ENCODE measurements around the gene SREBF1.
"Not testable (repeated sequence)": the region's sequence is repeated elsewhere in the genome, so short reads cannot be mapped to it uniquely, and the experiment has no call there.

Gene SREBF1

DNA sequence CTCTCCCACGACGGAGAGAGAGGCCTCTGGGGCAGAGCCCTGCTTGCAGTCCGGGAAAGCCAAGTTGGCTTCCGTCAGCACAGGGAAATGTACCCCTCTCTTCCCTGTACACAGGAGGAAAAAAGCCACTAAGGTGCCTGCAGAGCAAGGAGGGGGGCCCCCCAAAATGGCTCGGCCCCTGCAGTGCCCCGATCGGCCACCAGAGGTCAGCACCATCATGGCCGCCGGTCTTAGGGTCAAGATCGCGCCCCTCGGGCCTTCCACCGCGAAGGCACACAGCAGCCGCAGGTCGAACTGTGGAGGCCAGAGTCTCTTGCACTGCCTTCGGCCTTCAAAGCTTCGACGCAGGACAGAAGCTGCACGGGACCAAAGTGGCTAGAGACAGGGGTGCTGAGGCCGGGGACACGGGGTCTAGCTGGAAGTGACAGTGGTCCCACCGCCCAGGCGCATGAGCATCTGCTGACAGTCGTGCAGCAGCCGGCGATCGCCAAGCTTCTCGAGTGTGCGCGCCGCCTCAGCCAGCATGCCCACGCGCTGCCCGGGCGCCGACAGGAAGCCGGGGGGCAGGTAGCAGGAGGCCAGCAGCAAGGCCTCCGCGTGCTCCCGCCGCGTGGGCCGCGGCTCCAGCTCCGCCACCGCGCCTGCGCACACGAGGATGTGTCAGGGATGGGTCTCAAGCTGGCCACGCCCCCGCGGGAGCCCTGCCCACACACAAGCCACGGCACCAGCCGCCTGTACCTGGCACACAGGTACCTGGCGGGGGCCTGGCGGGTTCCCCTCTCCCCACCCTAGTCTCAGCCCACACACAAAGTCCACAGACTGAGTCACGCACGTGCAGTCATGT, 24.4 kb downstream of the SREBF1 start:
- DNase-seq (ENCODE audit: low read depth in 3 of 3), result peak in 1 of 3 donors; percentile 50

- no peak for DNase-seq (ENCODE audit: low read depth in 3 of 3)
These were observed 25.2 kb downstream of the SREBF1 start for GRCh38 chr17:17811381-17812210.

DNA sequence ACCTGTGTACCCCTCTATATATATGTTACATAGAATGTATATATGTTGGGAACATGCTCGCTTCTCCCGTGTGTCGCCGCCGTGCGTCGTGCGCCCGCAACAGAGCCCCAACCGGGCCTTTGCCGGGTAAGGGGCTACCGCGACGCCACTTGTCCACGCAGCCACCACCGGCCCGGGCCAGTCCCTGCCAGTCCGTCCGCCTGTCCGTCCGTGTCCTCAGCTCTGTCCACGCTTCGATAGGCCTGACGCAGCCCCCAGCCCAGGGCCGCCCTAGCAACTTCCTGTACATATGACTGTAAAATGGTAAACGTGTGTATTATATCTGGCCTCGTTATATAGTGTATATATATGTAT, 25.9 kb downstream of the SREBF1 start:
- no peak for DNase-seq (ENCODE audit: low read depth in 3 of 3)

DNA sequence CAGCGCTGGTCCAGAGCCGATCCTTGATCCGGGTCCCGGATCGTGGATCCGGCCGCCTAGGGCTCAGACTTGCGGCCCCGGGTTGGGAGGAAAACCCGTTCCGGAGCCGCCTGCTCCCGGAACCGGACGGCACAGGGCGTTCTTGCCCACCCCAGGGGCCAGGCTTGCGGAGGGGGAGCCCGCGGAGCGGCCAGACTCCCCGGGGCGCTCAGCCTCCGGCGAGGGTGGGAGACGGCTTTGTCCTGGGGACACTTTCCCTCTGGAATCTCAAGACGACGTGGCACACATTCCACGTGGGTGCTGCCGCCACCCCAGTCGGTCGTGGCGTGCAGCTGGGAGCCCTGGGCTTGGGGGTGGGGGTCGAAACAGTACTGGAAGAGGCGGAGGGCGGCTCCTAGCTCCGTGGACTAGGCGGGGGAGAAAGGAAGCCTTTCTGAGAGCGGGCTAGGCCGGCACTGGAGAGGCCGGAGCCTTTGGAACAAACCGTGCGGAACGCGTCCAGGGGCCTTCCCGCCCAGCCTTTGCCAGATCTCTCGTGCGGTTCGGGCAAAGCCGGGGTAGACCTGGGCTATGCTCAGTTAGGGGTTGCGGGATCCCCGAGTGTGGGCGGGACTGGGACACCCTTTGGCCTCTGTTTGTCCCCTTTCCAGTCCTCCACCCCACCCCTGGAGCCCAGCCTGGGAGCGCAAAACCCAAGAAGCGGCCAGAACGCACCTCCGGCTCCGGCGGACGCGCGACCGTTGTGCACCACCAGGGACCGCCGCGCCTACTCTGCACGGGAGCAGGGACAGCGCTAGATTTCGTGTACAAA, 26.5 kb downstream of the SREBF1 start:
- DNase-seq (ENCODE audit: low read depth in 3 of 3), result no peak

- DNase-seq (ENCODE audit: low read depth in 3 of 3), result no peak
These were observed 27.2 kb downstream of the SREBF1 start for GRCh38 chr17:17809531-17810083.

DNA sequence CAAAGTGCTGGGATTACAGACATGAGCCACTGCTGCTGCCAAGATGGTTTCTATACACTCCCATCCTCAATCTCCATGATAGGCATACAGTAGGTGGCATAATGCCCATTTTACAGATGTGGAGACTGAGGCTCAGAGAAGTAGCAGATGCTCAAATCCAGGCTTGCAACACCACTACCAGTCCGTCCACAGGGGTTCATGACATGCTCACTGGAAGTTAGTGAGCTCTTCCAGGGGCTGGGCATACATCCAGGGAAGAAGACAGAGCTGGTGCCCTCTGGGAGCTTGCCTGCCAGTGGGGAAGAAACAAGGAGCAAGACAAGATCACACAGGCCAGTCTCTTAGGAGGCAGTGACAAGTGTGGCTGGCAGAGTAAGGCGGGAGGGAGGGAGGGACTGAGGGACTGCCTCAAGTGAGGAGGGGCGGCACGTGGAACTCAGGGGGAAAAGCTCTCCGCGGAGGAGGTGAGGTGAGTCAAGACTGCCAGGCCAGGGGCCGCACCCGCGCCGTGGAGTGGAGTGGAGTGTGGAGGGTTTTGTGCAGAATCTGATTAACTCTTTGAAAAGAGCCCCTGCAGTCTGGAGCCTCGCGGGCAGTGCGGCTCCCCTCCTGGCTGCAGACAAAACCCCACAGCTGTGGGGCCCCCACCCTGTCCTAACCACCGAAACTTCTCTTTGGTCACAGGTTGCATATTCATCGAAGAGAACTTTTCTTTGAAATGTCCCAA, 27.9 kb downstream of the SREBF1 start:
- DNase-seq (ENCODE audit: low read depth in 3 of 3), result no peak

GRCh38 chr17:17808200-17808599, 28.6 kb downstream of the SREBF1 start:
- DNase-seq (ENCODE audit: low read depth in 3 of 3), result not testable (repeated sequence)

DNA sequence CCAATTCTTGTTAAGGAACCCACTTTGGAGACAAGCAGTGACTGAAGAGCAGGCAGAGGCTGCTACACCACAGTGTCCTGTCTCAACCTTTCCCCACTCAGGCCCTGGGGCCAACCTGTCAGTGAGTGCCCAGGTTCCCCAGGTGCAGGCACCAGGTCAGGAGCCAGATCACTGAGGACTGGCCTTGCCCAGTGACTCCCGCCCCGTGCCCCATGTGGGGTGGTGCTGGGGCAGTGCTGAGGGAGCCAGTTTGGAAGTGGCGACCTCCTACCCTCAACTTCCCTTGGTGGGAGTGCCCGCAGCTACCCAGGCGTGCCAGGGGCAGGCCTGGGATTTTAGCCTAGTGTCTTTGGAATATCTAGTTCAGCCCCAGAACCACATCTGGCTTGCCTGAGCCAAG, 29.3 kb downstream of the SREBF1 start:
- DNase-seq (ENCODE audit: low read depth in 3 of 3), result no peak

DNA sequence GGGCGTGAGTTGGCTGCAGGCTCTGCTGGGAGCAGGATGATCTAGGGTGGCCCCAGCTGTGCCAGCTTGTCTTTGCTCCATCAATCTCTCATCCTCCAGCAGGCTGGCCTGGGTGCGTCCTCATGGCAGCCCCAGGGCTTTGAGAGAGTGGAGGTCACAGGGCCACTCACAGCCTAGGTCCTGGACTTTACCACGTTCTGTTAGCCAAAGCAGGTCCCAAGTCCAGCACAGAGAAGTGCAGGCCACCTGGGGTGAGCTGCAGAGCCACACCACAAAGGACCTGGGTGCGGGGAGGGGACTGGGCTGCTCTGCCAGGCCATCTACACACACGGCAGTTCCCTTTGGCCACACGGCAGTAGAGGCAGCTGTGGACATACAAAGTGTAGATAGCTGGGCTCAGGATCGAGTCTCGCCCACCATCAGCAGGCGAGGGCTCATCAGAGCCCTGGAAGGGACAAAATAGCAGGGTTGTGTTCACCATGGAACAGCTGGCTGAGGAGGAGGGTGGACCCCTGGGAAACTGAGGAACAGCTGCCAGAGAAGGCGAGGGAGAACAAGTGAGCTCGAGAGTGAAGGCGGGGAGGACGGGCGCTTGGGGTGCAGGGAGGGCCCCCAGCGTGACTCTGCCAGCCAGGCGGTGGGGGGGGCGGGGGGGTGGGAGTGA, 30.0 kb downstream of the SREBF1 start:
- DNase-seq (ENCODE audit: low read depth in 3 of 3), result no peak

- DNase-seq (ENCODE audit: low read depth in 3 of 3), result no peak
These were observed 30.8 kb downstream of the SREBF1 start for GRCh38 chr17:17806035-17806434.

GRCh38 chr17:17805575-17805974, 31.2 kb downstream of the SREBF1 start:
- no peak for DNase-seq (ENCODE audit: low read depth in 3 of 3)

- no peak for DNase-seq (ENCODE audit: low read depth in 3 of 3)
These were observed 32.8 kb downstream of the SREBF1 start for GRCh38 chr17:17804007-17804406.

DNA sequence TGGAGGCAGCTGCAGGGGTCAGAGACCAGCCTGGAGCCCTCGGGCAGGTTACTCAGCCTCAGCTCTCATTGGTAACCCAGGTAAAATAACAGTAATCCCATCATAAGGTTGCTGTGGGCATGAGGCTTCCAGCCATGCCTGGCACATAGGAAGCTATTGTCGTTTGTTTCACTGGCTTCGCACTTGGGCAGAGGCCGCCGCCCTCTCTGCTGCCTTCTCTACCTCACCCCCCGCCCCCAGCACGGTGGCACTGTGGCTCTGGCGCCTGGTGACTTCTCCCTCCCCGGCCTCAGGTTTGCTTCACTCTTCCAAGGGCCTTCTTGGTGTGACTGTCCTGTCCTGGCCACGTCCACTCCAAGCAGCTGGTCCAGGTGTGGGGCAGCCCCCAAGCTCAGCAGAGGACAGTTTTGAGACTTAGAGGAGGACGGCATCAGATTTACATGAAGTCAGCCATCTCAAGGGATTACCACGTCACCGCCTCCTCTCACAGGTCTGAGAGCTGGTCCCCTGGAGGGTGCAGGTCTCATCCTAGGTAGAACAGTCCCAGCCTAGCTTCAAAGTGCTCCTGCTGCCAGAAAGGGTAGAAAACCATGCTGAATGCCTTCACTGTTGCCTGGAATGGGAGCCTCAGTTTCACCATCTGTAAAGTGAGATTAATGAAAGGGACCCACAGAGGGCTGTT, 34.8 kb downstream of the SREBF1 start:
- DNase-seq (ENCODE audit: low read depth in 3 of 3), result no peak

GRCh38 chr17:17800504-17801021, 36.2 kb downstream of the SREBF1 start:
- DNase-seq (ENCODE audit: low read depth in 3 of 3), result no peak

DNA sequence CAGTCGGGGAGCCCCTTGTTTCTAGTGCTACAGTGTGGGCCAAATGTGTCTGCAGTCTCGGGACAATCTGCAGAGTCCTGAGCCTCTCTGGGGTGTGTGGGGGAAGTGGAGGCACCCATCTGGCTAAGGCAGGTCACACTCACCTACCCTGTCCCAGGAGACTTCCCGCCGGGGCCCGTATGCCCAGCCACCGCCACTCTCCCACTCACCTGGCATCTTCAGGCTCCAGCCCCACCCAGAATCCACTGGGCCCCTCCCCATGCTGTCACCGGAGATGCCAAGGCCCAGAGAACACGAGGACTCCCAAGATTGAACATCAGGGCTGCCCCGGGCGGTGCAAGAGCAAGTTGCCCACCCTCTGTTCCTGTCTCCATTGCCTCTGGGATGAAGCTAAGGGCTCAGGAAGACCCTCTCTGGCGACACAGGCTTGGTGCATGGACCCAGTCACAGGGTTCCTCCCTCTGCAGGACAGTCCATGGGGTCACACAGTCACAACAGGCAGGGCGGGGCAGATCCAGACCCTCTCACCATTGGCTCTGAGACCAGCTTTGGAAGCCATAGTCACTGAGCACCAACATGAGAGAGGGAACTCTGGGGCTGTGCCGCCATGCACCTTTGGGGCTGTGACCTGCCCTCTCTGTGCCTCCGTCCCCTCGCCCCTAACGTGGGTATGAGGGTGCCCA, 38.1 kb downstream of the SREBF1 start:
- no peak for DNase-seq (ENCODE audit: low read depth in 3 of 3)

DNA sequence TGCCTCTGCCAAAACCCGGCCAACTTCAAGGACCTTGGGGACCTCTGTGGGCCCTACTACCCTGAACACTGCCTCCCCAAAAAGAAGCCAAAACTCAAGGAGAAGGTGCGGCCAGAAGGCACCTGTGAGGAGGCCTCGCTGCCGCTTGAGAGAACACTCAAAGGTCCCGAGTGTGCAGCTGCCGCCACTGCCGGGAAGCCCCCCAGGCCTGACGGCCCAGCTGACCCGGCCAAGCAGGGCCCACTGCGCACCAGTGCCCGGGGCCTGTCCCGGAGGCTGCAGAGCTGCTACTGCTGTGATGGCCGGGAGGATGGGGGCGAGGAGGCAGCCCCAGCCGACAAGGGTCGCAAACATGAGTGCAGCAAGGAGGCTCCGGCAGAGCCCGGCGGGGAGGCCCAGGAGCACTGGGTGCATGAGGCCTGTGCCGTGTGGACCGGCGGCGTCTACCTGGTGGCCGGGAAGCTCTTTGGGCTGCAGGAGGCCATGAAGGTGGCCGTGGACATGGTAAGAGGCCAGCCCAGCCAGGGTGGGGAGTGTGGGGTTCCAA, 38.7 kb downstream of the SREBF1 start:
- DNase-seq (ENCODE audit: low read depth in 3 of 3), result no peak

DNA sequence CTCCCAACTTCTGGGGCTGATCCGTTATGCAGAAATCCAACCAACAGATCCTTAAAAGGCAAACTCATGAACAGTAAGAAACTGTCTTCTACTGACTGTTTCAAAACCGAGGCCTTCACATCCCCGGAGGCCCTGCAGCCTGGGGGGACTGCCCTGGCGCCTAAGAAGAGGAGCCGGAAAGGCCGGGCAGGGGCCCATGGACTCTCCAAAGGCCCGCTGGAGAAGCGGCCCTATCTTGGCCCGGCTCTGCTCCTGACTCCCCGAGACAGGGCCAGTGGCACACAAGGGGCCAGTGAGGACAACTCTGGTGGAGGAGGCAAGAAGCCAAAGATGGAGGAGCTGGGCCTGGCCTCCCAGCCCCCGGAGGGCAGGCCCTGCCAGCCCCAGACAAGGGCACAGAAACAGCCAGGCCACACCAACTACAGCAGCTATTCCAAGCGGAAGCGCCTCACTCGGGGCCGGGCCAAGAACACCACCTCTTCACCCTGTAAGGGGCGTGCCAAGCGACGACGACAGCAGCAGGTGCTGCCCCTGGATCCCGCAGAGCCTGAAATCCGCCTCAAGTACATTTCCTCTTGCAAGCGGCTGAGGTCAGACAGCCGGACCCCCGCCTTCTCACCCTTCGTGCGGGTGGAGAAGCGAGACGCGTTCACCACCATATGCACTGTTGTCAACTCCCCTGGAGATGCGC, 39.5 kb downstream of the SREBF1 start:
- DNase-seq (ENCODE audit: low read depth in 3 of 3), result no peak

GRCh38 chr17:17796787-17797061, 40.1 kb downstream of the SREBF1 start:
- DNase-seq (ENCODE audit: low read depth in 3 of 3), result no peak

Measured in stimulated activated CD4-positive, alpha-beta T cell treated with anti-CD3 and anti-CD28 coated beads, TNF-alpha, amount 100 ng/mL, for 48 hours (primary cell).